ENCODE measurements around the gene SIPA1.

Gene SIPA1

DNA sequence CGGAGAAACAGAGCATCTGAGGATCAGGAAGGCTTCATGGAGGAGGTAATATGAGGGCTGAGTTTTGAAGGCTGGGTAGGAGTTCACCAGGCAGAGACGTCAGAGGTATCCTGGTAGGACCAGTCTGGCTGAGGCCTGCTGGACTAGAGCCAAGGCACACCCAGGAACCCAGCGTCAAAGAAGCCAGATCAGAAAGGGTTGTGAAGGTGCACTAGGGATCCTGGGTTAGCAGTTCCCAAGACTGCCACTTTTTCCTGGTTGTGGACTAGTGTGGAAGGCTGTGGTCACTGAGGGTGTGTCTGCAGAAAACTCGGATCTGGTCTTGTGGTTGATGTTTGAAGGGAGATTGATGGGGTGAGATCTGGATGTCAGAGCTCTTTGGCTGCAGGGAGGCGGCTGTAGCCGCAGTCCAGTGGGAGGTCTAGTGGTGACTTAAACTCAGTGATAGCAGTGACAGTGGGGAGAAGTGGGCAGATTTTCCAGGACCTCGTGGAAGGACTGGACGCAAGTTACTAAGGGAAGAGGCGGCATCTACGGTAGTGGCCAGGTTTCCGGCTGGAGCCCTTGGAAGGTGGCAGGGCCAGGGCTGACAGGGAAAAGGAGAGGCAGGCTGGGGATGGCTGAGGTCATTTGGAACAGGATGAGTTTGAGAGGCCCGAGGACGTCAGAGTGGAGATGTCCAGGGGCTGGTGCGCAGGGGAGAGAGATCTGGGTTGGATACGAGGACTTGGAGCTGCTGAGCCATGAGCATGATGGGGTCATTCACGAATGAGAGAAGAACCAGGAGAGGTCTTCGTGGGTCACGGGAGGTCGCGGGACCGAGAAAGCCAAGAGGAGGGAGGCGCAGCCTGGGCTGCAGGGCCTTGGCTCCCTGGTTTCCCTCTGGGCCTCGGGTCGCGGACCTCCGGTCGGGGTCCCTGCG, 13.9 kb downstream of the SIPA1 start:
- TF ChIP-seq, protein P1, sequence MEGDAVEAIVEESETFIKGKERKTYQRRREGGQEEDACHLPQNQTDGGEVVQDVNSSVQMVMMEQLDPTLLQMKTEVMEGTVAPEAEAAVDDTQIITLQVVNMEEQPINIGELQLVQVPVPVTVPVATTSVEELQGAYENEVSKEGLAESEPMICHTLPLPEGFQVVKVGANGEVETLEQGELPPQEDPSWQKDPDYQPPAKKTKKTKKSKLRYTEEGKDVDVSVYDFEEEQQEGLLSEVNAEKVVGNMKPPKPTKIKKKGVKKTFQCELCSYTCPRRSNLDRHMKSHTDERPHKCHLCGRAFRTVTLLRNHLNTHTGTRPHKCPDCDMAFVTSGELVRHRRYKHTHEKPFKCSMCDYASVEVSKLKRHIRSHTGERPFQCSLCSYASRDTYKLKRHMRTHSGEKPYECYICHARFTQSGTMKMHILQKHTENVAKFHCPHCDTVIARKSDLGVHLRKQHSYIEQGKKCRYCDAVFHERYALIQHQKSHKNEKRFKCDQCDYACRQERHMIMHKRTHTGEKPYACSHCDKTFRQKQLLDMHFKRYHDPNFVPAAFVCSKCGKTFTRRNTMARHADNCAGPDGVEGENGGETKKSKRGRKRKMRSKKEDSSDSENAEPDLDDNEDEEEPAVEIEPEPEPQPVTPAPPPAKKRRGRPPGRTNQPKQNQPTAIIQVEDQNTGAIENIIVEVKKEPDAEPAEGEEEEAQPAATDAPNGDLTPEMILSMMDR (IDR thresholded peaks at IDR 0.05; ENCODE audit: poor library complexity, severe bottlenecking), result no peak
- peak; percentile 64 for DNase-seq (ENCODE audit: low spot score)
- Histone ChIP-seq H3K36me3 (ENCODE audit: low read depth) (peaks cover 25% of the 10 kb centered on the region), H3K9me3 (ENCODE audit: severe bottlenecking) (no peaks in the 10 kb centered on the region), H3K4me3 (ENCODE audit: severe bottlenecking) (peak overlapping the region; percentile 42), H3K4me1 (ENCODE audit: insufficient read depth, poor library complexity, severe bottlenecking) (peaks cover 19% of the 10 kb centered on the region), H3K27me3 (ENCODE audit: insufficient read depth, poor library complexity, severe bottlenecking) (no peaks in the 10 kb centered on the region), H3K27ac (ENCODE audit: poor library complexity, severe bottlenecking) (peak overlapping the region; percentile 68)
- no peak for ATAC-seq (ENCODE audit: low read depth)

DNA sequence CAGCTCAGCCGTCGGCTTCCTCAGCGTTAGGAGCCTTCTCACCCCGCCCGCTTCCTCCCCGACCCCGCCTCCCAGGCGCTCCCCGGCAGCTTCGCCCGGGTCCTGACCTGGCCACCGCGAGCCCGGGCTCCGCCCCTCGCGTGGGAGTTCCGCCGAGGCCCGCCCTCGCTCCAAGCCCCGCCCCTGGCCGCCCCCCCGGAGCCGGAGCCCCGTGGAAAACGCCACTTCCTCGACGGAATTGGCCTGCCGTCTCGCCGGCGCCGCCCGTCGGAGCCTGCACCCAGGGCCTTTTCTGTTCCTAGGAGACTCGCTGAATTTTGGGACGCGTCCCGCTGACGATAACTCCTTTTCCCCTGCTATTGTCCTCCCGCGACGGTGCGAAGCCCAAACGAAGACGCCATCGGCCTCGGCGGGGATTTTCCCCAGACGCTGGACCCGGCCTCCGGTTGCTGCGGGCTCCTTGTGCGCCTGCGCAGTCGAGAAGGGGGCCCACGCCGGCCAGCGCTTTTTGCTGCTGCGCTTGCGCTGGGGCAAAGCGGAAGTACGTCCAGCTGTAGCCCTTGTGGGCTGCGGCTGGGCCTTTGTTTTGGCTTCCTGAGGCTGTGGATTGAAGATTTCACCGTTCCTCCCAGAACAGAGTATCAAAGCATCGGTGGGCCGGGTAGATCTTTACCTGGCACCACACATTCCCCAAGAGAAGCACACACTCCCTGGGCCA, 14.8 kb downstream of the SIPA1 start:
- peak; percentile 67 for ATAC-seq (ENCODE audit: low read depth)
- peak overlapping the region; percentile 68 for H3K27ac ChIP-seq (ENCODE audit: poor library complexity, severe bottlenecking)
- peaks cover 19% of the 10 kb centered on the region for H3K4me1 ChIP-seq (ENCODE audit: insufficient read depth, poor library complexity, severe bottlenecking)
- H3K4me3 ChIP-seq (ENCODE audit: severe bottlenecking), result peak overlapping the region; percentile 42
- H3K36me3 ChIP-seq (ENCODE audit: low read depth), result peaks cover 33% of the 10 kb centered on the region
- H3K9me3 ChIP-seq (ENCODE audit: severe bottlenecking), result no peaks in the 10 kb centered on the region
- DNase-seq (ENCODE audit: low spot score), result peak; percentile 90
- TF ChIP-seq, protein P1 (IDR thresholded peaks at IDR 0.05; ENCODE audit: poor library complexity, severe bottlenecking), result no peak
- no peaks in the 10 kb centered on the region for H3K27me3 ChIP-seq (ENCODE audit: insufficient read depth, poor library complexity, severe bottlenecking)

DNA sequence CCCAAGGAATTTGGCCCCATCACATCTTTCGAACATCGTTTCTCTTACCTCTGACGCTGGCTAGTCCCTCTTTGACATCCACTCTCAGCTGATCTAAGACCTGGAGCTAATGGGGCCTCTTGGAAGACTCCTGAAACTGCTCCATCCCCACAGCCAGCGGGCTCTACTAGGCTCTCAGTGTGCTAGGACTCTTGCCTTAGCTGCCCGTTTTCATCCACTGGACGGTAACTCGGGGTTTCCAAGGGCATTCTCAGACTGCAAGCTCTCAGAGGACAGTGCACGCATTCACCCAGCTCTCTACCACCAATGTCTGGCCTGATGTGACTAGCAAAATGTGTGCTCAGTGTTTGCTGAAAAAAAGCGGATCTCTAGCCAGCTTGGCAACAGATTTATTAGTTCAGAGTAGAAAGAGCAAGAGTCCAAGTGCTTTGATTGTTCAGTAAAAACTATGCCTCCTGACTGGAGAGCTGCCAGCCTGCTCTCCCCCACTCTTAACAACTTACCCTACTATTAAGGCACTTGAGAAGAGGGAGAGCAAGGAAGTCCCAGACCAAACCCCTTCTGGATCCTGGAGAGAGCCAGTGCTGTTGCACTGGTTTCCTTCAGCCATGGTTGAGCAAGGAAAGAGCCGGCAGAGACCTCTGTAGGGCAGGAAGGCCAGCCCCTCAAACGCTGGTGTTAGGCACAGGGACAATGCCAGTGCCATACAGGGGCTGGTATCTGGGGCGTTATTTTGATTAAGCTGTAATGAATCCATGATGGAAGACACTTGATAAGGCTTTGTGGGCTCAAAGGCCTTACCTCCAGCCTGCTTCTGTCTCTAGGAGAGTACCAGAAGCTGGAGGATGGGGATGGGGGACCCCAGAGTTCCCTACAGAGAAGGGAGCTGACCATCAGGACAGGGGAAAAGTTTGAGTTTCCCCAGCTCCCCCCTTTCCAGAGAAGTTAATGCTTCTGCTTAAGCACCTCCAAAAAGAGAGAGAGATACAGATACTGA, 15.6 kb downstream of the SIPA1 start:
- TF ChIP-seq, protein P1 (IDR thresholded peaks at IDR 0.05; ENCODE audit: poor library complexity, severe bottlenecking), result no peak
- DNase-seq (ENCODE audit: low spot score) (no peak), ATAC-seq (ENCODE audit: low read depth) (no peak; the same call in 2 of the 3 replicates)
- Histone ChIP-seq H3K4me1 (ENCODE audit: insufficient read depth, poor library complexity, severe bottlenecking) (peaks cover 19% of the 10 kb centered on the region), H3K27me3 (ENCODE audit: insufficient read depth, poor library complexity, severe bottlenecking) (no peaks in the 10 kb centered on the region), H3K36me3 (ENCODE audit: low read depth) (peaks cover 41% of the 10 kb centered on the region), H3K27ac (ENCODE audit: poor library complexity, severe bottlenecking) (peak overlapping the region; percentile 68), H3K4me3 (ENCODE audit: severe bottlenecking) (peak overlapping the region; percentile 42), H3K9me3 (ENCODE audit: severe bottlenecking) (no peaks in the 10 kb centered on the region)

DNA sequence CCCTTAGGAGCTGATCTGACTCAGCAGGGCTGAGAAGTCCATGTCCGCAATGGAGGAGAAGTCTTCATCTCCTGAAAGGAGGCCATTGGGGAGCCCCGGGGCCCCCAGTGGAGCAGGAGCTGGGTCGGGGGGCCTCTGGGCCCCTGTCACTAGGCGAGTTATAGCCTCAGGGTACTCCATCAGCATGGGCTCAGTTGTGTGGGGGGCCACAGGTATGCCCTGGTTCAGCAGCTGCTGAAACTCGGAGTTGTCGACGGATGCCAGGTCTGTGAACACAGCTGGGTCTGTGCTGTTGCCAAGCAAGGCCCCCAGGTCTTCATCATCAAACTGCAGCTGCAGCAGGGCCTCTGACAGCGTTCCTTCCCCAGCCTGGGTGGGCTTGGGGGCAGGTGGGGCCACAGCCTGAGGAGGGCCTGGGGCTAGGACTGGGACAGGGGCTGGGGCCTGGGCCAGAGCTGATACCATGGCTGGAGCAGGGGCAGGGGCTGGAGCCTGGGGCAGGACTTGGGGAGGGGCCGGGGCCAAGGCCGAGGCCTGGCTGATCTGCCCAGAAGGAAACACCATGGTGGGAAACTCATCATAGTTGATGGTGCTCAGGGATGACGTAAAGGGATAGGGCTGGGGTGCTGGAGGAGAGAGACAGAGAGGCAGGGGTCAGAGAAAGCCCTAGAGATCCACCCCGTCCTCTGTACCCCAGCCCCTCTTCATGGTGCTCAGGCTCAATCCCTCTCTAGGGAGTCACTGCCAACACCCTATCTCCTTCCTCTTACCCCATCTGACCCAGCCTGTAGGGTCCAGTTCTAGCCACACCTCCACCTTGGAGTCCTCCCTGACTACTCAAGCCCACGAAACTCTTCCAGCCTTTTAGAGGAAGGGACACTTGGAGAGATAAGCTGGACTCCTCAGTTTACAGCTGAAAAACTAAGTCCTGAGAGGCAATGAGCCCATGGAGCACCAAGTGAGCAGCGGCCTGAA, 16.8 kb downstream of the SIPA1 start:
- Histone ChIP-seq H3K4me3 (ENCODE audit: severe bottlenecking) (no peak overlapping the region), H3K9me3 (ENCODE audit: severe bottlenecking) (no peaks in the 10 kb centered on the region), H3K27me3 (ENCODE audit: insufficient read depth, poor library complexity, severe bottlenecking) (no peaks in the 10 kb centered on the region), H3K36me3 (ENCODE audit: low read depth) (peaks cover 53% of the 10 kb centered on the region), H3K27ac (ENCODE audit: poor library complexity, severe bottlenecking) (no peak overlapping the region), H3K4me1 (ENCODE audit: insufficient read depth, poor library complexity, severe bottlenecking) (peaks cover 19% of the 10 kb centered on the region)
- ATAC-seq (ENCODE audit: low read depth) (no peak), DNase-seq (ENCODE audit: low spot score) (no peak)
- TF ChIP-seq, protein P1 (IDR thresholded peaks at IDR 0.05; ENCODE audit: poor library complexity, severe bottlenecking), result no peak

Data from RWPE2 (cell line).